HG02623 (cell line): ENCODE data around the gene ARHGEF40.

Experiments
- ATAC-seq: cut with Tn5 transposase; IDR thresholded peaks from one replicate; pipeline ENCODE4 v1.9.1; 2021; ENCODE audit warnings: moderate library complexity; ENCODE audit not compliant: unreplicated experiment

The ARHGEF40 gene

GRCh38 chr14:21070083-21070609, at the start of gene ARHGEF40:
ARHGEF40 (plus strand) TSS chr14:21070304; CDS start chr14:21070397, 93 bp downstream.
- no peak for ATAC-seq

- no peak for ATAC-seq
Observed at GRCh38 chr14:21020977-21021545, 49.0 kb upstream of the ARHGEF40 start.

GRCh38 chr14:21022686-21023085, 47.4 kb upstream of the ARHGEF40 start:
- no peak for ATAC-seq

GRCh38 chr14:21023174-21023573, 46.9 kb upstream of the ARHGEF40 start:
- ATAC-seq = no peak

- ATAC-seq = no peak
Observed at GRCh38 chr14:21023817-21024584, 46.1 kb upstream of the ARHGEF40 start.

GRCh38 chr14:21024585-21025370, 45.3 kb upstream of the ARHGEF40 start, which contains the start of gene NDRG2:
NDRG2 (minus strand) TSS chr14:21025061; CDS start chr14:21023315, 1,746 bp downstream.
- ATAC-seq = no peak

GRCh38 chr14:21025371-21026273, 44.5 kb upstream of the ARHGEF40 start:
- ATAC-seq = no peak

- no peak for ATAC-seq
Observed at GRCh38 chr14:21026274-21026987, 43.7 kb upstream of the ARHGEF40 start.

- no peak for ATAC-seq
Observed at GRCh38 chr14:21026988-21027315, 43.2 kb upstream of the ARHGEF40 start.

- no peak for ATAC-seq
Observed at GRCh38 chr14:21029917-21030316, 40.2 kb upstream of the ARHGEF40 start, which contains the start of gene TPPP2. TPPP2 (plus strand) TSS chr14:21030217; CDS start chr14:21030582, 365 bp downstream.

- no peak for ATAC-seq
Observed at GRCh38 chr14:21030531-21030930, 39.6 kb upstream of the ARHGEF40 start.

- no peak for ATAC-seq
Observed at GRCh38 chr14:21032326-21033132, 37.6 kb upstream of the ARHGEF40 start.

- ATAC-seq = no peak
Observed at GRCh38 chr14:21033133-21033698, 36.9 kb upstream of the ARHGEF40 start.

GRCh38 chr14:21034707-21035106, 35.4 kb upstream of the ARHGEF40 start, which contains the start of gene RNASE13:
RNASE13 (minus strand) TSS chr14:21034807; CDS start chr14:21034288, 519 bp downstream.
- no peak for ATAC-seq

- ATAC-seq = no peak
Observed at GRCh38 chr14:21036751-21037150, 33.4 kb upstream of the ARHGEF40 start.

- no peak for ATAC-seq
Observed at GRCh38 chr14:21037156-21037555, 32.9 kb upstream of the ARHGEF40 start.

- no peak for ATAC-seq
Observed at GRCh38 chr14:21038441-21039422, 31.4 kb upstream of the ARHGEF40 start.
